Measurements from ENCODE around the gene FRA10AC1. TPM values are rescaled to one million over a fixed set of nuclear protein-coding genes. Genes with fewer than 3 reads are reported as not detected.

The FRA10AC1 gene
- total RNA-seq, result 17.5 and 21.8 TPM in 2 replicates

- intact Hi-C loops (cut with micrococcal nuclease), result loop anchor here (1.0 to 2.0 kb wide), 3 partner anchors 191 to 661 kb away; partner anchors contain the start of genes CEP55 and SLC35G1
Measured at GRCh38 chr10:93702210-93703001, at the start of gene FRA10AC1. Gene FRA10AC1 (minus strand): TSS chr10:93702592. CDS start chr10:93700106, 2,486 bp downstream.

DNA sequence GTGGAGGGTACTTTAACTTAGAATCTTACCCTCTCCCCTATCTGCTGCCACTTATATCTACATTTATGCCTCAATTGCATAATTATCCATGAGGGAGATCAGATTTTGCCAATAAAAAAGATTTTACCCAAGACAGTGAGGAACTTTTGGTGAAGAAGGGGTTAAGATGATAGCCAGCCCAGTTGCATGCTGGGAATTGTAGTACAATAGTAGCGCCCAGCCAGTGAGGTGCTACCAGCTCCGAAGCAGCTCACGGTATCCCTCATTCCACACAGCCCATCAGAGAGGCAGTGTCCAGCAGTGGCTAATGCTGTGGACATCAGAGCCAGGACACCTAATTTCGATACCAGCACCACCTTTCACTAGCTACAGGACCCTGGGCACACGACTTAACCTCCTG lies 49.4 kb upstream of the FRA10AC1 start:
- intact Hi-C loops (cut with micrococcal nuclease), result no loop called here

DNA sequence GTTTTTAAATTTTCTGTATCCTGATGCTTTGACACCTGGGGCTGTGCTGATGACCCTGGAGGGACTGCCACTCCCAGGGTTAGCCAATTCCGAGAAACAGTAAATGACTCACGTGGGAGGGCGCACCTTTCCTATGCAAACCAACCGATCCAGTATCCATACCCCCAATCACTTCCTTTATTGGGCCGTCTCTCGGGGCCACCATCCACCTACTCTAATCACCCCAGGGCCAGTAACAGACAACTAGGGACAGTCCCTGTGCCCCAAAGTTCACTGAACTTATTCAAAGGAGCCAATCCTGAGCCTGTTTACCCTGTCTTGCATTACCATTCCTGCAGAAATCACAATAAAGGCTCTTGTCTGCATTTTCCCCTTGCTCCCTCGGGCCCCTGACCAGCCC lies 48.7 kb upstream of the FRA10AC1 start:
- intact Hi-C loops (cut with micrococcal nuclease), result no loop called here

DNA sequence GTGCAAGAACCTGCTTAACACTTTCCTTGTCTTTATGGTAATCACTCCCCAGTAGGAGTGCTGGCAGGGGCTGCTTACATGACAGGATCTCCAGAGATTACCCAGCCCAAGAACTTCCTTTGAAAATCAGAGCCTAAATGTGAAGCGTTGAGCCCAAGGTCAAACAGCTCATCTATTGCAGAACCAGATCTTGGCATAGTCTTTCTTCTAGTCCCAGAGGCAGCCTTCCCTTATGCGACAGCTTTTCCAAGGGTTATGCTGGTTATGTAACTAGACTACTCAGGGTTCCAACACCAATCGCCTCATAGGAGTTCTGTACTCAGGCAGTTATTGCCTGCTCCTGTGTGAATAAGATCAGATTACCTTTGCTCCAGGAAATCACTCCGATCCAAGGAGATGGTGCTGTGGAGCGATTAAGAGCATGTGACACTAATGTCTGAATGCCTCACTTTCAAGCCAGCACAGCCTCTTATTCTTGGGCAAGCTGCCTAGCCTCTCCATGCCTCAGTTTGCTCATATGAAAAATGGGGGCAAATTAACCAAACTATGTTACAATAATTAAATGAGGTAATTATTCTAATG lies 46.9 kb upstream of the FRA10AC1 start:
- intact Hi-C loops (cut with micrococcal nuclease), result no loop called here

DNA sequence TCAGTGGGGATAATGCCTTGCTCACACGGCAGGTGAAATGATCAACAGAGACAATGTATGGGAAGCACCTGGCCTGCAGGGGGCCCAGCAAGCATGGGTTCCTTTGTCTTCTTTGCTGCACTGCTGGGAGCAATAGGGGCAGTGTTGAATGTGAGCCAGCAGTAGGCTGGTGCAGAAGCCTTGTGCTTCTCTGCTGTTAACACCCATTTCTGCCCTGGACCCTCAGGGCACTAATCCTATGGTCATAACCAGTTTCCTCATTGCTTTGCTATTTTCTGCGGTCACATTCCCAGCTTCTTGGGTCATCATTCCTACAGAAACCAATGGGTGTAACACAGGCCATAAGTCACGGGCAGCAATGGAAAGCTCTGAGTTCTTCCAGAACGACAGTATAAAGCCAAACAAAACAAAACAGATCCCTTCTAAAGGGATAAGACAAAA lies 44.5 kb upstream of the FRA10AC1 start:
- intact Hi-C loops (cut with micrococcal nuclease), result no loop called here

DNA sequence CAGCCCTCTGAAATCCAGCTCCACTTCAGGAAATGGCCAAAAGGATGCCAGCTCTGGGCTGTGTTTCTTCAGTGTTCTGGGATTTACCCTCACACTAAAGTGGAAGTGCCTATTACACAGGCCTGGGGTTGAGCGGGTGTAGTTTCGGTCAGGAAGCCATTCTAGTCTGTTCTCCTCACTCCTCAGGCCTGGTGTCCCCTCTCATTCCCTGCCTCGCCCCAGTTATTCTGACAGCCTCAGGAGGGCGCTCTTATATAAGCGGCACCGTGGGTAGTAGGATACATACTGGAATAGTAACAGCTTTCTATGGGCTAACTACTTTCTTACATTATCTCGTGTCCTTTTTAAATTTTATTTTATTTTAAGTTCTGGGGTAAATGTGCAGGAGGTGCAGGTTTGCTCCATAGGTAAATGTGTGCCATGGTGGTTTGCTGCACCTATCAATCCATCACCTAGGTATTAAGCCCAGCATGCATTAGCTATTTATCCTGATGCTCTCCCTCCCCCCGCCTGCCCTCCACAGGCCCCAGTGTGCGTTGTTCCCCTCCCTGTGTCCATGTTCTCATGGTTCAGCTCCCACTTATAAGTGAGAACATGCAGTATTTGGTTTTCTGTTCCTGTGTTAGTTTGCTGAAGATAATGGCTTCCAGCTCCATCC lies 43.1 kb upstream of the FRA10AC1 start:
- intact Hi-C loops (cut with micrococcal nuclease), result no loop called here

GRCh38 chr10:93742633-93743349 lies 40.4 kb upstream of the FRA10AC1 start:
- intact Hi-C loops (cut with micrococcal nuclease), result no loop called here

GRCh38 chr10:93741367-93741766 lies 39.0 kb upstream of the FRA10AC1 start:
- intact Hi-C loops (cut with micrococcal nuclease), result no loop called here

- intact Hi-C loops (cut with micrococcal nuclease), result no loop called here
Measured at GRCh38 chr10:93726024-93726423, 23.6 kb upstream of the FRA10AC1 start.

DNA sequence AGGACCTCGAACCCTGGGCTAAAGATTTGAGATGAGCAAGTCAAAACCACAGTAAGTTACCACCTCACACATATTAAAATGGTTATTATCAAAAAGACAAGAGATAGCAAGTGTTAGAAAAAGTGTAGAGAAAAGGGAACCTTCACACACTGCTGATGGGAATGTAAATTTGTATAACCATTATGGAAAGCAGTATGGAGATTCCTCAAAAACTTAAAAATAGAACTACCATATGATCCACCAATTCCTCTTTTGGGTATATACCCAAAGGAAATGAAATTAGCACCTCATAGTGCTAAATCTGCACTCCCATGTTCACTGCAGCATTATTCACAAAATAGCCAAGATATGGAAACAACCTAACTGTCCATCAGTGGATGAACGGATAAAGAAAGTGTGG lies 20.8 kb upstream of the FRA10AC1 start:
- intact Hi-C loops (cut with micrococcal nuclease), result no loop called here

- intact Hi-C loops (cut with micrococcal nuclease), result no loop called here
Measured at GRCh38 chr10:93722550-93722949, 20.2 kb upstream of the FRA10AC1 start.

- intact Hi-C loops (cut with micrococcal nuclease), result no loop called here
Measured at GRCh38 chr10:93719901-93720300, 17.5 kb upstream of the FRA10AC1 start.

- intact Hi-C loops (cut with micrococcal nuclease), result no loop called here
Measured at GRCh38 chr10:93718937-93719725, 16.7 kb upstream of the FRA10AC1 start.

DNA sequence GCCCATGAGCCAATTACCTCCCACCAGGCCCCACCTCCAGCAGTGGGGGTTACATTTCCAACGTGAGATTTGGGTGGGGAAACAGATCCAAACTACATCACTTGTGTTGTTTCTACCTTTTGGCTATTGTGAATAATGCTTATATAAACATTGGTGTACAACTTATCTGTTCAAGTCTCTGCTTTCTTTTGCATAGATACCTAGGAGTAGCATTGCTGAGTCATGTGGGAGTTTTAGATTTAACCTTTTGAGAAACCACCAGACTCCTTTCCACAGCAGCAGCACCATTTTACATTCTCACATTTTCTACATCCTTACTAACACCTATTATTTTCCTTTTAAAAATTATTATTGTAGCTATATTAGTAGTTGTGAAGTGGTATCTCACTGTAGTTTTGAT lies 14.4 kb upstream of the FRA10AC1 start:
- intact Hi-C loops (cut with micrococcal nuclease), result no loop called here

DNA sequence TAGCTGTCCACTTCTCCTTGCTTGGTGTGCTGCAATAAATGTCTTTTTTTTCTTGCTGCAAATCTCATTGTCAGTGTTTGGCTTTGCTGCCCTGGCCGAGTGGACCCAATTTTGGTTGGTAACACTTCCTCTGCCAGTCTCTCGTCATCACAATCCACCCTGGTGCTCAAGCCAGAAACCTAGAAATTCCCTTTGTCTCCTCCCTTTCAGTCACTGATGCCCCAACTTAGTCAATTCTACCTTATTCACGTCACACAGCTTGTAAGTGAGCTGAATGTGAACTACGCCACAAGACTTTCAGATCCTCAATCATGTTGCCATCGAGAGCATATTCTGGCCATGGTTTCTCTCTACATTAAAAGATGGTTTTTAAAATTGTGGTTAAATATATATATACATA lies 13.0 kb upstream of the FRA10AC1 start:
- intact Hi-C loops (cut with micrococcal nuclease), result no loop called here

- intact Hi-C loops (cut with micrococcal nuclease), result no loop called here
Measured at GRCh38 chr10:93712593-93712992, 10.2 kb upstream of the FRA10AC1 start.

DNA sequence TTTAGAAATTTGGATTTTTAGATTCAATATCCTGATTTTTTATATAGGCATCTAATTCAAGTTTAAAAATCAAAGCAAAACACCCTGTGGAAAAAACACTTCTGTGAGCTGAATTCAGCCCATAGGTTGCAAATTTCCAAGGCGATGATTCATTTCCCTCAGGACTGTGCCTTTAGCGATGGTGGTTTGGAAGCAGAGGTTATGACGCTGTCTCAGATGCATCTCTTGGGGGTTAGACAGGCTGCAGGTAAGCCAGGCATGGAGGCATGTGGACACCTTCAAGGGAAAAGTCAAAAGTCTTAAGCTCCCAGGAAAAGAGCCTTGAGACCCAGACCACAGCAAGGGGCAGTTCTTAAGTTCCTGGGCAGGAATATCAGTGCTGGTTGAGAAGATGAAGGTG lies 9.5 kb upstream of the FRA10AC1 start:
- intact Hi-C loops (cut with micrococcal nuclease), result no loop called here

- intact Hi-C loops (cut with micrococcal nuclease), result no loop called here
Measured at GRCh38 chr10:93710333-93710909, 8.0 kb upstream of the FRA10AC1 start.

DNA sequence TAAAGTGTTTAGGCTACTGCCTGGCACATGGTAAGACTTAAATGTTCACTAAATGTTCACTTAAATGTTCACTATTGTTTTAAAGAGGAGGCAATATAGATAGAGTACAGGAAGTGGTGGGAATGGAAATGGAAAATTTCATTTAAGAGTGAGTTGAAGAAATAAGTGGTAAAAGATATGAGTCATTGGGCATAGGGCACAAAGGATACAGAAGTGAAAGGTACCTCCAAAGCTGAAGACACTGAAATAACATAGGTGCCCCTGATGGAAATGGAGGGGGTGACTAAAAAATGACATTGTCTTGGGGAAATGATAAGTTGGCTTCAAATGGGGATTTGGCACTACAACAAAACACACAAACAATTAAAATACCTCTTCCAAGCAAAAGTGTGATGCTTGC lies 5.2 kb upstream of the FRA10AC1 start:
- intact Hi-C loops (cut with micrococcal nuclease), result no loop called here

DNA sequence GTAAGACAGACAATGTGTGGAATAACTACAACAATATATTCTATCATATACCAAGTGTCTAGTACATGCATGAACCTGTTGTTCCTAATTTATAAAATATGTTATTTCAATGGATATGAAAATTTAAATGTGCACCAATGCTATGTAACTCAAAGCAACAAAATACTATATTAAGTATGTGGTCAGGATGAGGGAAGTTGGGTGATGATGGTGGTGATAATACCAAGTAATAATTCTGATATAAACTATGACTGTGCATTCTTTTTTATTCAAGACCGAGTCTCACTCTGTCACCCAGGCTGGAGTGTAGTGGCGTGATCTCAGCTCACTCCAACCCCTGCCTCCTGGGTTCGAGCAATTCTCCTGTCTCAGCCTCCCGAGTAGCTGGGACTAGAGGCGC lies 2.1 kb upstream of the FRA10AC1 start:
- intact Hi-C loops (cut with micrococcal nuclease), result no loop called here

Data from T-helper 2 cell treated with Interferon-gamma antibody and Interleukin-4, amounts not matched to agents 100 ng/mL and 5 ng/mL, for 36 hours (primary cell).